Duodenal mucosa (tissue), 2 donors: ENCODE data around the gene OR10AG1.

ENCODE experiments used
- H3K27ac ChIP-seq: one replicate; pipeline ENCODE4 v1.7.0; 2013; ENCODE audit warnings: low read depth, low read length
- H3K27me3 ChIP-seq, 2 donors: one replicate each; pipeline ENCODE4 v1.7.0; 2013; ENCODE audit warnings: low read length in 2 of 2, control low read depth in 1 of 2; ENCODE audit not compliant: insufficient read depth in 2 of 2, control insufficient read depth in 1 of 2
- H3K36me3 ChIP-seq, 2 donors: one replicate each; pipeline ENCODE4 v1.7.0; 2013; ENCODE audit warnings: low read length in 2 of 2, control low read depth in 1 of 2; ENCODE audit not compliant: insufficient read depth in 2 of 2, control insufficient read depth in 1 of 2
- H3K4me1 ChIP-seq, 2 donors: one replicate each; pipeline ENCODE4 v1.7.0; 2013; ENCODE audit warnings: low read length in 2 of 2, control low read depth in 1 of 2; ENCODE audit not compliant: insufficient read depth in 2 of 2, control insufficient read depth in 1 of 2
- H3K4me3 ChIP-seq, 2 donors: one replicate each; pipeline ENCODE4 v1.7.0; 2013; ENCODE audit warnings: low read length in 2 of 2, low read depth in 1 of 2
- H3K9ac ChIP-seq, 2 donors: one replicate each; pipeline ENCODE4 v1.7.0; 2013; ENCODE audit warnings: low read length in 2 of 2, low read depth in 1 of 2
- H3K9me3 ChIP-seq, 2 donors: one replicate each; pipeline ENCODE4 v1.7.0; 2013; ENCODE audit warnings: low read length in 2 of 2, control low read depth in 1 of 2; ENCODE audit not compliant: control insufficient read depth in 1 of 2

The OR10AG1 gene, protein sequence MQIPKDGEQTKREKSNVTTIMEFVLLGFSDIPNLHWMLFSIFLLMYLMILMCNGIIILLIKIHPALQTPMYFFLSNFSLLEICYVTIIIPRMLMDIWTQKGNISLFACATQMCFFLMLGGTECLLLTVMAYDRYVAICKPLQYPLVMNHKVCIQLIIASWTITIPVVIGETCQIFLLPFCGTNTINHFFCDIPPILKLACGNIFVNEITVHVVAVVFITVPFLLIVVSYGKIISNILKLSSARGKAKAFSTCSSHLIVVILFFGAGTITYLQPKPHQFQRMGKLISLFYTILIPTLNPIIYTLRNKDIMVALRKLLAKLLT

DNA sequence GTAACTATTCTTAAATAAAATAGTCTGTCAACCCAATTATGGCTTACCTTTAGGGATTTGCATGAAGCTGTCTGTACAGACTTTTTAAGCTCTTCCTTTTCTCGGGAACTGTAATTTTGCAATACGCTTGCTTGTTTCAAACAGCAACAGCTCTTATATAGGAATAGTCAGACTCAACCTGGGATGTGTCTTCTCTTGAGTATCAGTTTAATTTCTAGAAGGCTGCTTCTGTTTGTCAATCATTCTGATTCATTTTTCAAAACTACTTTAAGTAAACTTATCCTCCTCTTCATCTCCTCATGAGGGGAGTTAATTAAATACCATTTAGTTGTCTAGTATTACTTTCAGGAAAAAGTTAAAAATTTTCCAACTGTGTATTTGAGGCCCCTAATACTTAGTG is at the start of gene OR10AG1:
Gene OR10AG1, minus strand, starts transcription at position 101 of the 400 bp plus-strand sequence. Its CDS starts 38 bp downstream, at position 63.
- Histone ChIP-seq H3K9me3 (peaks cover 0 to 5% of the 10 kb centered on the region in 2 donors), H3K9ac (no peak within 1 kb of the TSS), H3K4me1 (no peaks in the 10 kb centered on the region), H3K27ac (no peak within 1 kb of the TSS), H3K36me3 (no peaks in the 10 kb centered on the region), H3K4me3 (no peak within 1 kb of the TSS), H3K27me3 (no peaks in the 10 kb centered on the region)

DNA sequence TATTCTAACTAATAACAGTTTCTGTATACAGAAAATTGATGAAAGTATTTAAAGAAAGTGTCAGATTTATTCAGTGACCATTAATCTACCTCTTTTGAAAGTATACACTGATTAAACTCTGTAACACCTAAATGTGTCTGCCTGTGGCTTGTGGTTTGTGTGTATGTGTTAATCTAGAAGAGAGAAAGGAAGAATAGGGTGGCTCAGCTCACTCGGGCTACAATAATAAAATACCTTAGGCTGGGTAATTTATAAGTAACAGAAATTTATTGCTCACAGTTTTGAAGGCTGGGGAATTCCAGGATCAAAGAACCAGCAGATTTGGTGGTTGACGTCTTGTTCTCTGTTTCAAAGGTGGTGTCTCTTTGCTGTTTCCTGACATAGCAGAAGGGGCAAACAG is 44.1 kb upstream of the OR10AG1 start:
- H3K27me3 ChIP-seq: no peaks in the 10 kb centered on the region
- no peak overlapping the region for H3K9ac ChIP-seq
- no peak overlapping the region for H3K4me3 ChIP-seq

DNA sequence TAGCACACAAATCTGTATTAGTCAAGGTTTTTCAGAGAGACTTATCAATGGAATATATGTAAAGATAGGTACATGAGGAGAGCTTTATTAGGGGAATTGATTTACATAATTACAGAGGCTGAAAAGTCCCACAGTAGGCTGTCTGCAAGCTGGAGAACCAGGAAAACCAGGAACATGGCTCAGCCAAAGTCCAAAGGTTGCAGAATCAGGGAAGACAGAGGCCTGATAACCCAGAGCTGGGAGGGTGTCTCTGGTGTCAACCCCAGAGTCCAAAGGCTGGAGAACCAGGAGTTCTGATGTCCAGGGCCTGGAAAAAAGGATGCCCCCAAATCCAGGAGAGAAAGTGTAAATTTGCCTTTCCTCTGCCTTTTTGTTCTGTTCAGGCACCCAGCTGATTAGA is 41.0 kb upstream of the OR10AG1 start:
- H3K27me3 ChIP-seq: no peaks in the 10 kb centered on the region
- H3K9me3 ChIP-seq: peaks cover 9 to 17% of the 10 kb centered on the region in 2 donors
- no peak overlapping the region for H3K9ac ChIP-seq
- H3K27ac ChIP-seq: no peak overlapping the region
- no peaks in the 10 kb centered on the region for H3K4me1 ChIP-seq
- no peaks in the 10 kb centered on the region for H3K36me3 ChIP-seq
- no peak overlapping the region for H3K4me3 ChIP-seq

More for the DNA sequence above, 44.1 kb upstream of the OR10AG1 start:
- H3K4me1 ChIP-seq: no peaks in the 10 kb centered on the region
- peaks cover 4 to 15% of the 10 kb centered on the region in 2 donors for H3K9me3 ChIP-seq
- no peak overlapping the region for H3K27ac ChIP-seq
- H3K36me3 ChIP-seq: no peaks in the 10 kb centered on the region

DNA sequence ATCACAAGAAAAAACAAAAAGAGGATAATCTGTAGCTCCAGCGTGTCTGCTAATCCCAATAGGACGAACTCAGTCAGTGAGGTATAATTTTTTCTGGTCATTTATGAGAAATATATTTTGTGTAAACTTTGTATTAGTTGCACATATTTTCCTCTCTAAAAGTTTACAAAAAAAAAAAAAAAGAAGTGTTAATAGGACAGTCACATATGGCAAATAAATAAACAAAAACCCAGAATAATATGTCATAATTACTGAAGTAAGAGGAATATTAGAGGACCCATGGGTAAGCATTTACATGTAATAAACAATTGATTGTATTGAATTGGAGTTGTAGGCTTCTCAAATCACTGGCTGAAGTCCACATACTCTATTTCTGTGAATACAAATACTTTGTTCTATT is 24.8 kb upstream of the OR10AG1 start, which contains the start of gene OR5F1:
Gene OR5F1, minus strand, starts transcription at position 101 of the 400 bp plus-strand sequence. Its CDS starts 0 bp downstream, at position 101.
- H3K27ac ChIP-seq: no peak within 1 kb of the TSS
- no peaks in the 10 kb centered on the region for H3K36me3 ChIP-seq
- no peak within 1 kb of the TSS for H3K9ac ChIP-seq
- H3K4me3 ChIP-seq: no peak within 1 kb of the TSS
- H3K27me3 ChIP-seq: no peaks in the 10 kb centered on the region
- H3K4me1 ChIP-seq: no peaks in the 10 kb centered on the region
- H3K9me3 ChIP-seq: peaks cover 4 to 6% of the 10 kb centered on the region in 2 donors

DNA sequence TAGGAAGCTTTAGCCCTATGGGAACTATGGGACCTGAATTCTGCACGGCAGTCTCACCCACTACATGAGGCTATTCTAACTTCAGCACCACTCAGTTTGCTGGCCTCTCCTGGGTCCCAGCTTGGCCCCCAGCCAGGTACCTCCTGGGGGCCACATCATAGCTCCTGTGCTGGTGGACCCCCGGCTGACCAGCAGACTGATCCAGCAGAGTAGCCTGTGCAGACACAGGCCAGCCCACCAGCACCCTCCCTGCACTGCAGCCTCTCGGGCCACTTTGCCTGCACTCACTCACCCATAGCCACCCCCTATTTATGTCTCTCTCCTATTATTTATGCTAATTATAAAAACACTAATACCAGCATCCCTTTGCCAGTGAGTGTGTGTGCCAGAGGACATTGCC is 1.2 kb upstream of the OR10AG1 start:
- Histone ChIP-seq H3K27me3 (no peaks in the 10 kb centered on the region), H3K4me1 (no peaks in the 10 kb centered on the region), H3K36me3 (no peaks in the 10 kb centered on the region), H3K9ac (no peak overlapping the region), H3K27ac (no peak overlapping the region), H3K9me3 (peaks cover 0 to 5% of the 10 kb centered on the region in 2 donors), H3K4me3 (no peak overlapping the region)

DNA sequence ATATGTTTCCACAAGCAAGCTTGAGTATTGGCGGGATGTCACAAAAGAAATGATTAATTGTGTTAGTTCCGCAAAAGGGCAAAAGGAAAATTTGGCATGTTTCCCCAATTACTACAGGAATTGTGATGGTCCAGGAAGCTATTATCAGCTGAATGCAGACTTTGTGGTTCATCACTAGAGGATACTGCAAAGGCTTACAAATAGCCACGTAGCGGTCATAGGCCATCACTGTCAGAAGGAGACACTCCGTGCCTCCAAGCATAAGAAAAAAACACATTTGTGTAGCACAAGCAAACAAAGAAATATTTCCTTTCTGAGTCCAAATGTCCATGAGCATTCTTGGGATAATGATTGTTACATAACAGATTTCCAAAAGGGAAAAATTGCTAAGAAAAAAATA is 1.8 kb downstream of the OR10AG1 start:
- Histone ChIP-seq H3K9me3 (peaks cover 0 to 2% of the 10 kb centered on the region in 2 donors), H3K4me3 (no peak overlapping the region), H3K36me3 (no peaks in the 10 kb centered on the region), H3K27ac (no peak overlapping the region), H3K4me1 (no peaks in the 10 kb centered on the region), H3K27me3 (no peaks in the 10 kb centered on the region), H3K9ac (no peak overlapping the region)

DNA sequence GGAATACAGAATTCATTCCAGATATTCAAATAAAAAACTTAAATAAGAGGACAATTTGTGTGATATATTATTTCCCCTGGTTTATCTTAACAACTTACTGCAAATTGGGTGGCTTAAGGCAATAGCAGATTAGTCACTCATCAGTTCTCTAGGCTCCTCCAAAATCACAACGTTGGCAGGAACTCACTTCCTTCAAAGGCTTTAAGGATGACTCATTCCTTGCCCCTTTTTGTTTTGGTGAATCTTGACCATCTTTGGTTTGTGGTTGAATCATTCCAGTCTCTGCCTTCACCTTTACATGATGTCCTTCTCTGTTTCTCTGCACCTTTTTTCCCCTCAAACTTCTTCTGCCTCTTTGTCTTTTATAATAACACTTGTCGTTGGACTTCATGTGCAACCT is 3.4 kb downstream of the OR10AG1 start:
- Histone ChIP-seq H3K27me3 (no peaks in the 10 kb centered on the region), H3K9me3 (no peaks in the 10 kb centered on the region), H3K9ac (no peak overlapping the region), H3K36me3 (no peaks in the 10 kb centered on the region), H3K4me3 (no peak overlapping the region), H3K4me1 (no peaks in the 10 kb centered on the region), H3K27ac (no peak overlapping the region)

DNA sequence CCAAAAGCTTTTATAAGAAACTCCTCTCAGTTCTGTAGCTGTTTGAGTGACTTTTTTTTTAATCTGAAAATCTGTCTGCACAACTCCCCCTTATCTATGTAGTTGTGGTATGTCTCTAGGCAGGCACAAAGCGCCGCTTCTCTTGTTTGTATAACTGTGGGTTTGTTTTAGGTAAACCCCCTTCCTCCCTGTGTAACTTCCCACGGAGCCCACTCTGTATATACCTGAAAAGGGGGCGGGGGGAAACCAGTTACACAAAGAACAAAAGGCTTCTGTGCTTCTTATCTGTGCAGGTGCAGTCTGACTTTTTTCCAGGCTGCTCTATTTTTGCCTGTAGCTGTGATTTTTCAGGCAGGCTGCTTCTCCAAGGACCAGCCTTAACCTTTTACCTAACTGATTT is 13.2 kb downstream of the OR10AG1 start:
- Histone ChIP-seq H3K27ac (no peak overlapping the region), H3K9ac (no peak overlapping the region), H3K9me3 (no peaks in the 10 kb centered on the region), H3K27me3 (no peaks in the 10 kb centered on the region), H3K4me1 (no peaks in the 10 kb centered on the region), H3K4me3 (no peak overlapping the region), H3K36me3 (no peaks in the 10 kb centered on the region)

DNA sequence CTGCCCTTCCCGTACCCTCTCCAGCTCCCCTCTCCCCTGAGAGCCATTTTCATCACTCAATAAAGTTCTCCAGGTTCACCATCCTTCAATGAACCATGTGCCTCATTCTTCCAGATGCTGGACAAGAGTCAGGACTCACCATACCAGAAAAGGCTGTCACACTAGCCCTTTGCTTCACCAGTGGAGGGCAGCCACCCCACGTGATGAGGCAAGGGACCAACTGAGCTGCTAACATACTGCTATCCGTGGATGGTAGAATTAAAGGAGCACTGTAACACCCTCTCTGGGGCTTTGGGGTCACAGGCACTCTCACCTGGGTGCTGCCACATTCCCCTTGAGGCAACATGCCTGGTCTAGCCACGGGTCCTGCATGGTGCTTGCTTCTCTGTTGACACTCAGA is 20.4 kb downstream of the OR10AG1 start:
- no peaks in the 10 kb centered on the region for H3K27me3 ChIP-seq

DNA sequence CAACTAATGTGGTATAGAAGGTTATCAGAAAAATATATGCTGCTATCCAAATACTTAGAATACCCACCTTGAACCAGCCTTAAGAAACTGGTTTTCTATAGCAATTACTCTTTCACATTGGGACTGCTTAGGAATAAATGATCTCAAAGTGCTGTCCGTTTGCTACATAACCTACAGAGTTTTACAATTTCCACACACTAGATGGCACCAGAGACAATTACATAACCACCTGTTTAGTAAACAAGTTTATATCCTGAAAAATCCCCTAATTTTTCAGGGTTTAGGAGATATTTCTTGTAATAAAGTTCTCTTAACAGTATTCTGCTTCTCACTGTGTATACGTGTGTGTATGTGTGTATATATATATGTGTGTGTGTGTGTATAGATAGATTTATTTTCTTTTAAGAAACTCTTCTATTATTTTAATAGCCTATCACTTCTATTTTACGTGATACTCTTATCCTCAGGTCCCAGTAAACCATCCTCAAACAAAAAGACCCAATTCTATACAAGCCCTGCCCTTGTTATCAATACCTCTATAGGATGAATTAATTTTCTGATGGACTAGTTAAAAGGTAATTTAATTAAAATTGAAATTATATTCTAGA is 26.9 kb downstream of the OR10AG1 start:
- Histone ChIP-seq H3K4me1 (no peaks in the 10 kb centered on the region), H3K36me3 (no peaks in the 10 kb centered on the region)

More for the DNA sequence above, 20.4 kb downstream of the OR10AG1 start:
- no peaks in the 10 kb centered on the region for H3K4me1 ChIP-seq
- no peak overlapping the region for H3K9ac ChIP-seq
- no peaks in the 10 kb centered on the region for H3K36me3 ChIP-seq
- H3K9me3 ChIP-seq: peaks cover 0 to 5% of the 10 kb centered on the region in 2 donors
- H3K4me3 ChIP-seq: no peak overlapping the region
- H3K27ac ChIP-seq: no peak overlapping the region

More for the DNA sequence above, 26.9 kb downstream of the OR10AG1 start:
- H3K9ac ChIP-seq: no peak overlapping the region
- no peaks in the 10 kb centered on the region for H3K9me3 ChIP-seq
- H3K27ac ChIP-seq: no peak overlapping the region
- no peaks in the 10 kb centered on the region for H3K27me3 ChIP-seq
- H3K4me3 ChIP-seq: no peak overlapping the region
